K562 (cell line): ENCODE data around the gene PDZD2. TPM values are rescaled to one million over a fixed set of nuclear protein-coding genes. Genes with fewer than 3 reads are reported as not detected.

Source experiments
- ATAC-seq: fragments of 200-7000 bp; cut with Tn5 transposase; 3 replicates; pipeline ENCODE4 v1.9.1; 2020; ENCODE audit warnings: moderate library complexity
- BruUV-seq: library from RNA; stranded (reverse); fragments of 400-500 nt; replicated peaks from 2 replicates; lab custom pipeline; 2021; lab: Mats Ljungman, UMichigan
- CTCF ChIA-PET: fragments of 300-600 bp; formaldehyde crosslinking; extraction: SDS; loops from one replicate; lab custom pipeline; 2021; ENCODE audit warnings: low intra/inter-chr PET ratio; lab: Yijun Ruan, JAX
- POLR2A ChIA-PET: fragments of 300-600, 350-650 bp; sonication (Branson Sonifier 250); formaldehyde crosslinking; extraction: SDS; loops from one replicate; lab custom pipeline; 2021; ENCODE audit warnings: antibody characterized with exemption, inconsistent platforms; lab: Yijun Ruan, JAX
- DNase-seq, 4 experiments: peaks; one replicate each; pipeline versions ENCODE4 v3.0.0 to v3.0.0-alpha.2; 2011 to 2018; ENCODE audit warnings: low spot score in 3 of 4, mixed read lengths in 3 of 4; ENCODE audit errors: extremely low read depth in 1 of 4
- FAIRE-seq: peaks from 2 replicates; lab custom pipeline; 2011; peaks lifted over from hg19 to GRCh38; lab: Jason Lieb, UNC
- H2AFZ ChIP-seq: 2 replicates; pipeline ENCODE4 v1.6.0; 2011; ENCODE audit warnings: low read depth, low read length, control low read depth, inconsistent platforms
- H3K27ac ChIP-seq: fragments of 200-600 bp; 3 replicates; pipeline ENCODE4 v1.8.0; 2011; ENCODE audit warnings: low read depth, mild to moderate bottlenecking, control low read depth, inconsistent platforms, low read length, moderate library complexity, mixed read lengths; ENCODE audit errors: extremely low read depth
- H3K27me3 ChIP-seq, 2 experiments: fragments of 300-600 bp in 1 of 2; 2 replicates in 1 of 2; 3 replicates in 1 of 2; pipeline versions ENCODE4 v1.6.0 to v1.8.0; 2011; ENCODE audit warnings: inconsistent platforms in 2 of 2, low read length in 2 of 2, mild to moderate bottlenecking in 1 of 2, mixed read lengths in 1 of 2, moderate library complexity in 1 of 2; ENCODE audit not compliant: control insufficient read depth in 2 of 2, insufficient read depth in 2 of 2
- H3K36me3 ChIP-seq: fragments of 300-600 bp; 3 replicates; pipeline ENCODE4 v1.8.0; 2011; ENCODE audit warnings: mild to moderate bottlenecking, low read length, inconsistent platforms; ENCODE audit not compliant: control insufficient read depth, insufficient read depth
- H3K4me1 ChIP-seq, 2 experiments: fragments of 200-600 bp in 1 of 2; replicated peaks in 1 of 2; 2 replicates in 1 of 2; 3 replicates in 1 of 2; pipeline versions ENCODE4 v1.5.1 to v1.8.0; 2011; ENCODE audit warnings: inconsistent platforms in 2 of 2, low read length in 2 of 2, mild to moderate bottlenecking in 1 of 2, mixed read lengths in 1 of 2, moderate library complexity in 1 of 2; ENCODE audit not compliant: control insufficient read depth in 2 of 2, insufficient read depth in 2 of 2
- H3K4me2 ChIP-seq: 2 replicates; pipeline ENCODE4 v1.6.1; 2011; ENCODE audit warnings: low read length, control low read depth, inconsistent platforms, mixed read lengths; ENCODE audit not compliant: insufficient read depth
- H3K4me3 ChIP-seq: fragments of 200-600 bp; sonication (generic), shearing (Covaris generic); 2 replicates; pipeline ENCODE4 v1.5.1; 2016; ENCODE audit warnings: control low read depth, inconsistent platforms
- H3K79me2 ChIP-seq: fragments of 200-600 bp; 3 replicates; pipeline ENCODE4 v1.8.0; 2011; ENCODE audit warnings: low read length, inconsistent platforms; ENCODE audit not compliant: control insufficient read depth, insufficient read depth
- H3K9ac ChIP-seq, 2 experiments: 2 replicates each; pipeline versions ENCODE4 v1.6.0 to v1.6.1; 2011; ENCODE audit warnings: low read depth in 2 of 2, low read length in 2 of 2, control low read depth in 1 of 2, inconsistent platforms in 1 of 2, mild to moderate bottlenecking in 1 of 2, mixed read lengths in 1 of 2; ENCODE audit not compliant: insufficient read depth in 1 of 2
- H3K9me1 ChIP-seq: one replicate; pipeline ENCODE4 v1.6.0; 2011; ENCODE audit warnings: inconsistent platforms, mild to moderate bottlenecking, low read length, moderate library complexity; ENCODE audit not compliant: control insufficient read depth, insufficient read depth
- H3K9me3 ChIP-seq: replicated peaks from 2 replicates; pipeline ENCODE4 v1.5.1; 2011; ENCODE audit warnings: low read depth, low read length, inconsistent platforms; ENCODE audit not compliant: control insufficient read depth, insufficient read depth
- H4K20me1 ChIP-seq: replicated peaks from 2 replicates; pipeline ENCODE4 v1.6.1; 2011; ENCODE audit warnings: low read length, inconsistent platforms, mixed read lengths; ENCODE audit not compliant: control insufficient read depth, insufficient read depth
- ATF2 ChIP-seq: sonication (generic); formaldehyde crosslinking; IDR thresholded peaks from 2 replicates; pipeline ENCODE4 v1.8.1; 2022; ENCODE audit warnings: missing genetic modification reagents
- NFIC ChIP-seq: fragments of 450-650 bp; IDR thresholded peaks from 2 replicates; pipeline ENCODE4 v1.6.1; 2017; ENCODE audit warnings: mild to moderate bottlenecking, inconsistent platforms
- WGBS: fragments of 100-300 bp; shearing (Covaris generic); methylation state at CpG from one replicate; pipeline ENCODE4 v1.1.6; 2016; ENCODE audit warnings: low coverage, mixed read lengths; ENCODE audit not compliant: insufficient coverage; ENCODE audit errors: missing lambda C conversion rate; 5-methylcytosine and 5-hydroxymethylcytosine counted together
- in situ Hi-C: fragments of 300-500 bp; cut with MboI; formaldehyde crosslinking; loops from 4 replicates; pipeline ENCODE4 v1.15.0; 2018; ENCODE audit warnings: inconsistent platforms, mixed read lengths
- intact Hi-C: fragments of 100-400 bp; cut with micrococcal nuclease; formaldehyde crosslinking; loops from 2 replicates; pipeline ENCODE4 v1.14.2; 2022
- polyA plus RNA-seq, 8 experiments: library from polyadenylated mRNA; depleted of rRNA in 4 of 8; stranded (reverse) in 5 of 8; unstranded in 3 of 8; fragments of >200 nt; fragmentation: Nextera tagmentation in 2 of 8; fragmentation: Illumina TruSeq in 1 of 8; extraction: Ambion mirVana in 2 of 8; extraction: Trizol in 1 of 8; gene quantifications; 2 replicates each; pipeline versions ENCODE4 v1.2.1 to v1.2.3, GENCODE V29; 2011 to 2014; ENCODE audit warnings: inconsistent platforms in 1 of 8, missing spikeins in 1 of 8
- total RNA-seq, 7 experiments: library from RNA; depleted of rRNA in 6 of 7; stranded (reverse); fragments of >200 nt in 6 of 7; fragmentation: Illumina TruSeq in 2 of 7; extraction: Trizol in 2 of 7; gene quantifications; 2 replicates each; pipeline versions ENCODE4 v1.2.1 to v1.2.3, GENCODE V29; 2011 to 2021; ENCODE audit warnings: low replicate concordance in 1 of 7

PDZD2 gene
- total and polyA plus RNA-seq, 9 of the 15 experiments (the other 6 are each of a cell fraction or from before 2014, with no cell fraction given): 0.02 to 0.08 (median 0.04) TPM; not detected in 6

- Histone ChIP-seq H3K9me3 (no peaks in the 10 kb centered on the region), H3K79me2 (no peaks in the 10 kb centered on the region), H3K4me1 (no peaks in the 10 kb centered on the region; a peak in 1 of 5 replicates), H3K27me3 (no peaks in the 10 kb centered on the region), H3K36me3 (peaks cover 27% of the 10 kb centered on the region; the same call in 2 of the 3 replicates), H3K27ac (no peak overlapping the region), H3K9ac (no peak overlapping the region), H3K4me3 (no peak overlapping the region), H4K20me1 (no peaks in the 10 kb centered on the region), H2AFZ (no peak overlapping the region), H3K4me2 (no peak overlapping the region), H3K9me1 (no peaks in the 10 kb centered on the region)
- intact Hi-C loops: loop anchor here (10.0 kb wide), 1 partner anchor 518 kb away; no protein-coding TSS in a partner anchor
- DNase-seq (no peak), ATAC-seq (no peak), FAIRE-seq (no peak)
- ChIA-PET CTCF (no interaction called here), POLR2A (interaction anchor here (0.9 kb wide), 1 partner anchor 209 kb away, joined by 3 read pairs; no protein-coding TSS in a partner anchor)
- WGBS: 82% methylated on average over 10 of the region's 10 CpGs
- TF ChIP-seq NFIC (peak; percentile 58), ATF2 (CRISPR knock-in tag) (no peak)
- no TSS peak for BruUV-seq
- in situ Hi-C loops: loop anchor here (10.0 kb wide), 1 partner anchor 512 kb away; no protein-coding TSS in a partner anchor
Measured at GRCh38 chr5:32096891-32097595, 458.1 kb downstream of the PDZD2 start.
